ENCODE measurements around the gene PODXL. TPM values are rescaled to one million over a fixed set of nuclear protein-coding genes. Genes with fewer than 3 reads are reported as not detected.

Gene PODXL
- 1 to 10 TPM; 1.3 to 1.5 TPM for total RNA-seq

DNA sequence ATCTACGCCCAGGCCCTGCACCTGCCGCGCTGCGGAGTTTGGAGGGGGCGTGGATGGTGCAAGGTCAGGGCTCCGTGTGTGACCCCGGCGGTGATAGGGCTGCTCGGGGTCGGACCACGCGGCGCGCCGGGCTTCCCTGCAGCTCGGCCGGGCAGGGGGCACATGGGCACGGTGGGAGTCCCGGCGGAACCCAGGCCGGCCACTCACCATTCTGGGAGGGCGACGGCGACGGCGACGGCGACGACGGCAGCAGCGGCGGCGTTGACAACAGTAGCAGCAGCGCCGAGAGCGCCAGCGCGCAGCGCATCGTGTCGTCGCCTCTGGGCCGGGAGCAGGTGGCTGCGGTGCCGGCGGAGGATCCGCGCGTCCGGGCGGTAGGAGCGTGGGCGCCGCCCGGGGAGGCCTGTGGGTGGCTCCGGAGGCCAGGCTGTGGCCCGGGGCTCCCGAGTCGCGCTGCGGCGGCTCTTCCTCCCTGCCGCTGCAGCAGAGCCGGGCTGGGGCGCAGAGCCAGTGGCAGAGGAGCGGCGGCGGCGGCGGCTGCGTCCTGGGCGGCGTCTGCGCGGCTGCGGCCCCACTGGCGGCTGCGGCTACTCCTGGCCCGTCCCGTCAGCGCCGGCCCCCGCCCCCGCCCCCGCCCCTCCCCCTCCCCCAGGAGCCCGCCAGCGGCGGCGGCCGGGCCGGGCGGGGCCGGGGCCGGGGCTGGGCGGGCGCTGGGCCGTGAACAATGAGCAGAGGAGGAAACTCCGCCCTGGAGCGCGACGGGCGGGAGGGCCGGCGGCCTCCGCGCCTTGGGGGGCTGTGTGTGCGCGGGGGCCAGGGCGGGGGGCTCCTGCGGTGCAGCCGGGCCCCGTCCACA lies at the start of gene PODXL:
Gene PODXL (minus strand): TSS at position 576 of the 856 bp plus-strand sequence. CDS start 269 bp downstream, at position 307.
- Mint-ChIP-seq H3K27ac (no peak within 1 kb of the TSS), H3K9me3 (ENCODE audit: insufficient read depth) (no peaks in the 10 kb centered on the region), H3K4me1 (ENCODE audit: low read depth) (peaks cover 16% of the 10 kb centered on the region), H3K27me3 (ENCODE audit: low read depth) (peaks cover 57% of the 10 kb centered on the region), H3K36me3 (ENCODE audit: low read depth) (no peaks in the 10 kb centered on the region), H3K4me3 (peak within 1 kb of the TSS; percentile 61)
- ATAC-seq (peak; percentile 85), DNase-seq (peak; percentile 71)
- POLR2A ChIA-PET: no interaction called here
- CTCF ChIA-PET: interaction anchor here (2.1 kb wide), 1 partner anchor 10 kb away, joined by 9 read pairs; no protein-coding TSS in a partner anchor

DNA sequence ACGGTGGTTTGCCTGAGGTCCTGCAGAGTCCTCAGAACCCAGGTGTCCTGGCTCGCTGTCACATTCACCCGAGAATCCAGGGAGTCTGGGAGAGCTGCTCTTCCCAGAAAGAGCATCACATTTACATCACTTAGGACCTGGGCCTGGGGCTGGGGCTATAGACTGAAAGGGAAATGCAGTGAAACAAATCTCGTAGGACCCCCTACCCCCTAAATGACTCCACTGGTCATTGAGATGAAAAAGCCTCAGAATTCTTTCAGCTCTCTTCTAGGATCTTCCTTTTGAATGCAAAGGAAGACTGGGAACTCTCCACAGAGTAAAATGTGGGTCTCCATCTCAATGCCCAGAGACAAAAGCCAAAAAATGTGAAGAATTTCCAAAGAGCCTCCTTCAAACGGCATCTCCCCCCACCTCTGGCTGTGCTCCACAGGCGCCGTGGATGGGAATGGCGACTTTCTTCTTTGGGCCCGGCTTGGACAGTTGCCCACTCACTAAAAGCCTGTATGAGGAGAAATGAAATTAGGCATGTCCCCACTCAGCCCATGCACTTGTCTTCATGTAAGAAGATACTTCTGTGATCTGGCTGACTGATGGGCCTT lies 49.0 kb upstream of the PODXL start:
- ChIA-PET CTCF (no interaction called here), POLR2A (no interaction called here)
- Mint-ChIP-seq H3K36me3 (ENCODE audit: low read depth) (no peaks in the 10 kb centered on the region), H3K27ac (no peak overlapping the region), H3K27me3 (ENCODE audit: low read depth) (peaks cover 14% of the 10 kb centered on the region), H3K9me3 (ENCODE audit: insufficient read depth) (no peaks in the 10 kb centered on the region), H3K4me1 (ENCODE audit: low read depth) (no peaks in the 10 kb centered on the region), H3K4me3 (no peak overlapping the region)
- DNase-seq (no peak), ATAC-seq (no peak)

GRCh38 chr7:131604841-131605279 lies 48.4 kb upstream of the PODXL start:
- Mint-ChIP-seq H3K27me3 (ENCODE audit: low read depth) (peaks cover 14% of the 10 kb centered on the region), H3K36me3 (ENCODE audit: low read depth) (no peaks in the 10 kb centered on the region), H3K4me3 (no peak overlapping the region), H3K4me1 (ENCODE audit: low read depth) (no peaks in the 10 kb centered on the region), H3K9me3 (ENCODE audit: insufficient read depth) (no peaks in the 10 kb centered on the region), H3K27ac (no peak overlapping the region)
- ChIA-PET CTCF (no interaction called here), POLR2A (no interaction called here)
- DNase-seq (no peak), ATAC-seq (no peak)

- ChIA-PET POLR2A (no interaction called here), CTCF (no interaction called here)
- Mint-ChIP-seq H3K36me3 (ENCODE audit: low read depth) (no peaks in the 10 kb centered on the region), H3K27me3 (ENCODE audit: low read depth) (peaks cover 14% of the 10 kb centered on the region), H3K4me3 (no peak overlapping the region), H3K27ac (no peak overlapping the region), H3K9me3 (ENCODE audit: insufficient read depth) (no peaks in the 10 kb centered on the region), H3K4me1 (ENCODE audit: low read depth) (no peaks in the 10 kb centered on the region)
- ATAC-seq (no peak), DNase-seq (no peak)
Measured at GRCh38 chr7:131603932-131604331, 47.5 kb upstream of the PODXL start.

GRCh38 chr7:131602994-131603372 lies 46.6 kb upstream of the PODXL start:
- ChIA-PET CTCF (no interaction called here), POLR2A (no interaction called here)
- no peak overlapping the region for H3K27ac Mint-ChIP-seq
- H3K4me3 Mint-ChIP-seq: no peak overlapping the region
- ATAC-seq (no peak), DNase-seq (no peak)
- H3K9me3 Mint-ChIP-seq (ENCODE audit: insufficient read depth): no peaks in the 10 kb centered on the region
- no peaks in the 10 kb centered on the region for H3K36me3 Mint-ChIP-seq (ENCODE audit: low read depth)
- no peaks in the 10 kb centered on the region for H3K4me1 Mint-ChIP-seq (ENCODE audit: low read depth)
- peaks cover 14% of the 10 kb centered on the region for H3K27me3 Mint-ChIP-seq (ENCODE audit: low read depth)

- H3K9me3 Mint-ChIP-seq (ENCODE audit: insufficient read depth): no peaks in the 10 kb centered on the region
- ChIA-PET CTCF (no interaction called here), POLR2A (interaction anchor here (0.6 kb wide), 1 partner anchor 25 kb away, joined by 3 read pairs; no protein-coding TSS in a partner anchor)
- ATAC-seq (no peak), DNase-seq (no peak)
- no peaks in the 10 kb centered on the region for H3K4me1 Mint-ChIP-seq (ENCODE audit: low read depth)
- H3K4me3 Mint-ChIP-seq: no peak overlapping the region
- no peak overlapping the region for H3K27ac Mint-ChIP-seq
- H3K36me3 Mint-ChIP-seq (ENCODE audit: low read depth): no peaks in the 10 kb centered on the region
- peaks cover 14% of the 10 kb centered on the region for H3K27me3 Mint-ChIP-seq (ENCODE audit: low read depth)
Measured at GRCh38 chr7:131602304-131602993, 46.0 kb upstream of the PODXL start.

DNA sequence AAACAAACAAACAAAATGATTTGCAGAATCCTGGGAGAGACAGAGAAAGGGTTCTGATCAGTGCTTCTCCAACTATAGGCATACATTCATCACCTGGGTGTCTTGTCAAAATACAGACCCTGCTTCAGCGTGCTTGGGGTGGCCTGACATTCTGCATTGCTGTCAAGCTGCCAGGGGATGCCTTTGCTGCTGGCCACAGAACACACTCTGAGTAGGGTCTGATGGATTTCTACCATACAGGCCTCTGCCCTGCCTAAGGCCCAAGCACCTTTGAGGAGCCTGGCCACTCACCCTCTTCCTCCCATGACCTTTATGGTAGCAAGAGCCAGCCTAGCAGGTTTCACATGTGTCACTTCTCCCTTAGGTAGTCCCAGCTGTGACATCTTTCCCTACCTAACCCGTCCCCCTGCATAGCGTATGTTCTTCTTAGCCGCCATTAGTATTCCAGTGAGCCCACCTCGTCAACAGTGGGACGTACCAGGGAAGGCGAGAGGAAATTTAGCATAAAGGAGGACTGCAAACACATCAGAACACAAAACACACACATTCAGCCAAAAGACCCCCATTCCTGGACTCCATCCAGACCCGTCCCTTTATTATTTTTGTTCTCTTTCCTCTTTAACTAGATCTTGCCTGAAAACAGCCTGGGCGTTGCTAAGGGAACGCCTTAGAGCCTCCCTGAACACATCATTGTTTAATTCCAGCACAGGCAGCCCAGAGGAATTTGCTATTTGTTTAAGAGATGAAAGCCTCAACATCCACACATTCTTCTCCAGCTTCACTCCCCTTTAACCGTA lies 43.9 kb upstream of the PODXL start:
- CTCF ChIA-PET: no interaction called here
- no peak for DNase-seq
- no peaks in the 10 kb centered on the region for H3K4me1 Mint-ChIP-seq (ENCODE audit: low read depth)
- H3K36me3 Mint-ChIP-seq (ENCODE audit: low read depth): no peaks in the 10 kb centered on the region
- POLR2A ChIA-PET: no interaction called here
- ATAC-seq: no peak
- H3K4me3 Mint-ChIP-seq: no peak overlapping the region
- no peaks in the 10 kb centered on the region for H3K9me3 Mint-ChIP-seq (ENCODE audit: insufficient read depth)
- H3K27ac Mint-ChIP-seq: no peak overlapping the region
- H3K27me3 Mint-ChIP-seq (ENCODE audit: low read depth): peaks cover 7% of the 10 kb centered on the region

GRCh38 chr7:131596785-131597184 lies 40.4 kb upstream of the PODXL start:
- Mint-ChIP-seq H3K36me3 (ENCODE audit: low read depth) (no peaks in the 10 kb centered on the region), H3K4me1 (ENCODE audit: low read depth) (no peaks in the 10 kb centered on the region), H3K9me3 (ENCODE audit: insufficient read depth) (no peaks in the 10 kb centered on the region), H3K27ac (no peak overlapping the region), H3K27me3 (ENCODE audit: low read depth) (no peaks in the 10 kb centered on the region), H3K4me3 (no peak overlapping the region)
- ATAC-seq: no peak
- no peak for DNase-seq
- CTCF ChIA-PET: no interaction called here
- POLR2A ChIA-PET: no interaction called here

GRCh38 chr7:131595699-131596098 lies 39.3 kb upstream of the PODXL start:
- CTCF ChIA-PET: no interaction called here
- Mint-ChIP-seq H3K27ac (no peak overlapping the region), H3K4me3 (no peak overlapping the region), H3K36me3 (ENCODE audit: low read depth) (no peaks in the 10 kb centered on the region), H3K9me3 (ENCODE audit: insufficient read depth) (no peaks in the 10 kb centered on the region), H3K4me1 (ENCODE audit: low read depth) (no peaks in the 10 kb centered on the region), H3K27me3 (ENCODE audit: low read depth) (no peaks in the 10 kb centered on the region)
- no peak for ATAC-seq
- no peak for DNase-seq
- POLR2A ChIA-PET: no interaction called here

DNA sequence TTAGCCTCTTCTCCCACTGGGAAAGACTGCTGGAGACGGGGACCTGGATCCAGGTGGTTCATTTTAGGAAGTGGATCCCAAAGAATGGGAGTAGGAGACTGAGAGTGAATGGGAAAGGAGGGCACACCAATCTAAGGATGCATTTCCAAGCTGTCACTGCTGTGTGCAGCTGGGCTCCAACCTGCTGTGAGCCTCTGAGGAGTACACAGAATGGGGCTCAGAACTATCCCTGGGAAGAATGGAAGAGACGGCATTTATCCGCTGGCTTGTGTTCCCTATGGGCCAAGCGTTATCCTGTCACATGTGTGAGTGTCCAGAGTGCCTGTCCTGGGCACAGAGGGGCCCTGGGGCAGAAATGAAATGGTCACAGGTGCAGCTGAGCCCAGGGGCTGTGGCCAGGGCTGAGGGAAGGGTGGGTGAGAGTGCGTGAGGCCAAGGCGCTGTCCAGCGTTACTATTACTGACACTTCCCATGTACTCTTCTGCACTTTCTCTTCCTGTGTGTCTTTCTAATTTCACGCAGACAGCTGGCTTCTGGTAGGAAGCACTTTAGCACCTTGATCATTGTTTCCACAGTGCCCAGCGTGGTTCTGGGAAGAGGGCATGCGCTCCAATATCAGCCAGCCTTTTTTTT lies 35.4 kb upstream of the PODXL start:
- ChIA-PET POLR2A (no interaction called here), CTCF (no interaction called here)
- no peaks in the 10 kb centered on the region for H3K27me3 Mint-ChIP-seq (ENCODE audit: low read depth)
- H3K4me3 Mint-ChIP-seq: no peak overlapping the region
- no peak overlapping the region for H3K27ac Mint-ChIP-seq
- no peaks in the 10 kb centered on the region for H3K9me3 Mint-ChIP-seq (ENCODE audit: insufficient read depth)
- DNase-seq (no peak), ATAC-seq (no peak)
- H3K4me1 Mint-ChIP-seq (ENCODE audit: low read depth): no peaks in the 10 kb centered on the region
- H3K36me3 Mint-ChIP-seq (ENCODE audit: low read depth): no peaks in the 10 kb centered on the region

- Mint-ChIP-seq H3K27me3 (ENCODE audit: low read depth) (no peaks in the 10 kb centered on the region), H3K4me1 (ENCODE audit: low read depth) (no peaks in the 10 kb centered on the region), H3K4me3 (no peak overlapping the region), H3K27ac (no peak overlapping the region), H3K9me3 (ENCODE audit: insufficient read depth) (no peaks in the 10 kb centered on the region), H3K36me3 (ENCODE audit: low read depth) (no peaks in the 10 kb centered on the region)
- POLR2A ChIA-PET: no interaction called here
- CTCF ChIA-PET: no interaction called here
- DNase-seq (no peak), ATAC-seq (no peak)
Measured at GRCh38 chr7:131587315-131587923, 31.0 kb upstream of the PODXL start.
